Liver (tissue), 9 donors: ENCODE data around the gene PPIC. TPM values are rescaled to one million over a fixed set of nuclear protein-coding genes. Genes with fewer than 3 reads are reported as not detected.

Experiments
- DNase-seq: peaks from one replicate; pipeline ENCODE4 v3.0.0-alpha.2; 2017; ENCODE audit warnings: low spot score
- H3K27ac ChIP-seq, 2 donors: one replicate each; pipeline ENCODE4 v1.7.0; 2013; ENCODE audit warnings: inconsistent platforms in 2 of 2, low read length in 2 of 2, control low read depth in 1 of 2, low read depth in 1 of 2, mild to moderate bottlenecking in 1 of 2
- H3K27me3 ChIP-seq, 4 donors: one replicate each; pipeline versions ENCODE4 v1.6.1 to v1.7.0; 2013; ENCODE audit warnings: low read length in 3 of 4, inconsistent platforms in 1 of 4, mild to moderate bottlenecking in 1 of 4, moderate library complexity in 1 of 4; ENCODE audit not compliant: control insufficient read depth in 4 of 4, insufficient read depth in 4 of 4
- H3K36me3 ChIP-seq, 4 donors: one replicate each; pipeline versions ENCODE4 v1.6.1 to v1.7.0; 2013; ENCODE audit warnings: low read length in 3 of 4, mild to moderate bottlenecking in 3 of 4, low read depth in 1 of 4, moderate library complexity in 1 of 4; ENCODE audit not compliant: control insufficient read depth in 4 of 4, insufficient read depth in 3 of 4
- H3K4me1 ChIP-seq, 4 donors: one replicate each; pipeline versions ENCODE4 v1.6.1 to v1.7.0; 2013; ENCODE audit warnings: low read length in 3 of 4, mild to moderate bottlenecking in 3 of 4, moderate library complexity in 1 of 4; ENCODE audit not compliant: control insufficient read depth in 4 of 4, insufficient read depth in 4 of 4
- H3K4me3 ChIP-seq, 3 donors: one replicate each; pipeline versions ENCODE4 v1.6.1 to v1.7.0; 2013; ENCODE audit warnings: low read length in 3 of 3, control low read depth in 1 of 3, low read depth in 1 of 3, mild to moderate bottlenecking in 1 of 3
- H3K9ac ChIP-seq, 2 donors: one replicate each; pipeline ENCODE4 v1.7.0; 2013; ENCODE audit warnings: low read length in 2 of 2, mild to moderate bottlenecking in 2 of 2, moderate library complexity in 2 of 2, control low read depth in 1 of 2, low read depth in 1 of 2
- H3K9me3 ChIP-seq, 4 donors: one replicate each; pipeline versions ENCODE4 v1.6.1 to v1.7.0; 2013; ENCODE audit warnings: low read length in 3 of 4; ENCODE audit not compliant: control insufficient read depth in 4 of 4
- ATF3 ChIP-seq: IDR thresholded peaks from 2 replicates; pipeline ENCODE4 v1.6.1; 2016; ENCODE audit warnings: antibody characterized with exemption
- CTCF ChIP-seq: fragments of 150-350 bp; IDR thresholded peaks from 2 replicates; pipeline ENCODE4 v1.5.1; 2017; ENCODE audit warnings: improper control_type of control experiment, low read depth, low read length; ENCODE audit not compliant: missing input control
- EGR1 ChIP-seq, 2 donors: IDR thresholded peaks; 2 replicates each; pipeline ENCODE4 v1.6.1; 2016 to 2018; ENCODE audit warnings: antibody characterized with exemption in 2 of 2, low read depth in 2 of 2
- FOXA1 ChIP-seq: IDR thresholded peaks from 2 replicates; pipeline ENCODE4 v1.6.1; 2016; ENCODE audit warnings: antibody characterized with exemption
- FOXA2 ChIP-seq: IDR thresholded peaks from 2 replicates; pipeline ENCODE4 v1.6.1; 2016; ENCODE audit warnings: antibody characterized with exemption
- GABPA ChIP-seq, 2 donors: IDR thresholded peaks in 1 of 2; conservative IDR thresholded peaks in 1 of 2; 2 replicates each; pipeline ENCODE4 v1.6.1; 2016; ENCODE audit warnings: antibody characterized with exemption in 2 of 2, mild to moderate bottlenecking in 1 of 2, moderate library complexity in 1 of 2
- HNF4A ChIP-seq, 2 donors: conservative IDR thresholded peaks; 2 replicates each; pipeline ENCODE4 v1.6.1; 2016; ENCODE audit warnings: antibody characterized with exemption in 2 of 2, mild to moderate bottlenecking in 2 of 2
- HNF4G ChIP-seq: IDR thresholded peaks from 2 replicates; pipeline ENCODE4 v1.6.1; 2016; ENCODE audit warnings: antibody characterized with exemption
- JUND ChIP-seq, 2 donors: IDR thresholded peaks; 2 replicates each; pipeline ENCODE4 v1.6.1; 2016; ENCODE audit warnings: antibody characterized with exemption in 2 of 2
- MAX ChIP-seq: IDR thresholded peaks from 2 replicates; pipeline ENCODE4 v1.6.1; 2016; ENCODE audit warnings: antibody characterized with exemption
- NR2F2 ChIP-seq: IDR thresholded peaks from 2 replicates; pipeline ENCODE4 v1.6.1; 2016; ENCODE audit warnings: antibody characterized with exemption
- RAD21 ChIP-seq, 2 donors: IDR thresholded peaks; 2 replicates each; pipeline ENCODE4 v1.6.1; 2016; ENCODE audit warnings: antibody characterized with exemption in 2 of 2, mild to moderate bottlenecking in 2 of 2
- REST ChIP-seq: IDR thresholded peaks from 2 replicates; pipeline ENCODE4 v1.6.1; 2016; ENCODE audit warnings: antibody characterized with exemption, mild to moderate bottlenecking
- RXRA ChIP-seq, 2 donors: IDR thresholded peaks; 2 replicates each; pipeline ENCODE4 v1.6.1; 2017 to 2018; ENCODE audit warnings: antibody characterized with exemption in 2 of 2, mild to moderate bottlenecking in 1 of 2
- SP1 ChIP-seq: IDR thresholded peaks from 2 replicates; pipeline ENCODE4 v1.6.1; 2018; ENCODE audit warnings: antibody characterized with exemption, mild to moderate bottlenecking
- TAF1 ChIP-seq: conservative IDR thresholded peaks from 2 replicates; pipeline ENCODE4 v1.6.1; 2016; ENCODE audit warnings: antibody characterized with exemption, mild to moderate bottlenecking
- YY1 ChIP-seq: IDR thresholded peaks from 2 replicates; pipeline ENCODE4 v1.6.1; 2016; ENCODE audit warnings: antibody characterized with exemption, mild to moderate bottlenecking
- ZBTB33 ChIP-seq: IDR thresholded peaks from 2 replicates; pipeline ENCODE4 v1.6.1; 2016; ENCODE audit warnings: antibody characterized with exemption
- WGBS: extraction: QIAGEN DNeasy Blood & Tissue Kit; methylation state at CpG from one replicate; pipeline ENCODE4 v1.1.7; 2013; 5-methylcytosine and 5-hydroxymethylcytosine counted together
- polyA plus RNA-seq, 2 donors: library from polyadenylated mRNA; stranded (reverse) in 1 of 2; unstranded in 1 of 2; fragments of 200-250 nt in 1 of 2; fragments of >200 nt in 1 of 2; fragmentation: Nextera tagmentation in 1 of 2; extraction: Ambion mirVana in 1 of 2; gene quantifications; one replicate each; pipeline versions ENCODE4 v1.2.1 to v1.2.3, GENCODE V29; 2013 to 2015
- total RNA-seq, 2 donors: library from RNA; depleted of rRNA; stranded (reverse); fragments of >200 nt; gene quantifications; one replicate each; pipeline ENCODE4 v1.2.3, GENCODE V29; 2014
- donor health status: healthy.
- donor health status: healthy.
- donor health status: healthy.
- donor health status: healthy.
- donor health status: healthy.

PPIC gene
- total and polyA plus RNA-seq, 4 donors: 13.3 to 26.3 (median 17.3) TPM

GRCh38 chr5:123075521-123076163 lies 39.1 kb upstream of the PPIC start:
- H3K4me3 ChIP-seq: no peak overlapping the region
- H3K9ac ChIP-seq: no peak overlapping the region
- no peak for DNase-seq
- no peaks in the 10 kb centered on the region for H3K4me1 ChIP-seq
- H3K27ac ChIP-seq: no peak overlapping the region
- no peaks in the 10 kb centered on the region for H3K36me3 ChIP-seq
- H3K27me3 ChIP-seq: peaks cover 0 to 15% (median 3%) of the 10 kb centered on the region in 4 donors
- H3K9me3 ChIP-seq: no peaks in the 10 kb centered on the region
- WGBS: 94% methylated on average over 5 of the region's 5 CpGs
- TF ChIP-seq EGR1 (IDR thresholded peaks at IDR 0.05; ENCODE audit: low read depth in 2 of 2) (no peak), FOXA2 (no peak), FOXA1 (no peak), HNF4G (no peak), GABPA (IDR thresholded peaks at IDR 0.05 in 1 of 2, conservative IDR thresholded peaks at IDR 0.05 in 1 of 2) (no peak), YY1 (no peak), RAD21 (IDR thresholded peaks at IDR 0.05) (no peak), ZBTB33 (no peak), SP1 (no peak), JUND (IDR thresholded peaks at IDR 0.05) (no peak)

- Histone ChIP-seq H3K4me1 (no peaks in the 10 kb centered on the region), H3K27ac (no peak overlapping the region), H3K9ac (no peak overlapping the region), H3K36me3 (no peaks in the 10 kb centered on the region), H3K4me3 (no peak overlapping the region), H3K9me3 (no peaks in the 10 kb centered on the region), H3K27me3 (peaks cover 0 to 3% (median 0%) of the 10 kb centered on the region in 4 donors)
- no peak for DNase-seq
- 52% methylated on average over 1 of the region's 1 CpG for WGBS
- TF ChIP-seq ATF3 (no peak), FOXA2 (no peak), NR2F2 (no peak), TAF1 (no peak), EGR1 (IDR thresholded peaks at IDR 0.05; ENCODE audit: low read depth in 2 of 2) (no peak), HNF4G (no peak), MAX (no peak), RAD21 (IDR thresholded peaks at IDR 0.05) (no peak), CTCF (no peak), REST (no peak), ZBTB33 (no peak), HNF4A (conservative IDR thresholded peaks at IDR 0.05) (no peak), FOXA1 (no peak), JUND (IDR thresholded peaks at IDR 0.05) (no peak), SP1 (no peak), GABPA (IDR thresholded peaks at IDR 0.05 in 1 of 2, conservative IDR thresholded peaks at IDR 0.05 in 1 of 2) (no peak), YY1 (no peak), RXRA (IDR thresholded peaks at IDR 0.05) (no peak)
Measured at GRCh38 chr5:123068368-123068938, 31.9 kb upstream of the PPIC start.
